Measurements from ENCODE around the gene EEPD1. TPM values are rescaled to one million over a fixed set of nuclear protein-coding genes. Genes with fewer than 3 reads are reported as not detected.
"Not testable (repeated sequence)": the region's sequence is repeated elsewhere in the genome, so short reads cannot be mapped to it uniquely, and the experiment has no call there.

The EEPD1 gene
- 11.4 TPM for total RNA-seq

- peak; percentile 100 for DNase-seq (ENCODE audit: low spot score)
These were observed at the start of gene EEPD1 for GRCh38 chr7:36152756-36153570. TSS of gene EEPD1 (plus strand) at chr7:36153254. CDS start at chr7:36154325, 1,071 bp downstream.

DNA sequence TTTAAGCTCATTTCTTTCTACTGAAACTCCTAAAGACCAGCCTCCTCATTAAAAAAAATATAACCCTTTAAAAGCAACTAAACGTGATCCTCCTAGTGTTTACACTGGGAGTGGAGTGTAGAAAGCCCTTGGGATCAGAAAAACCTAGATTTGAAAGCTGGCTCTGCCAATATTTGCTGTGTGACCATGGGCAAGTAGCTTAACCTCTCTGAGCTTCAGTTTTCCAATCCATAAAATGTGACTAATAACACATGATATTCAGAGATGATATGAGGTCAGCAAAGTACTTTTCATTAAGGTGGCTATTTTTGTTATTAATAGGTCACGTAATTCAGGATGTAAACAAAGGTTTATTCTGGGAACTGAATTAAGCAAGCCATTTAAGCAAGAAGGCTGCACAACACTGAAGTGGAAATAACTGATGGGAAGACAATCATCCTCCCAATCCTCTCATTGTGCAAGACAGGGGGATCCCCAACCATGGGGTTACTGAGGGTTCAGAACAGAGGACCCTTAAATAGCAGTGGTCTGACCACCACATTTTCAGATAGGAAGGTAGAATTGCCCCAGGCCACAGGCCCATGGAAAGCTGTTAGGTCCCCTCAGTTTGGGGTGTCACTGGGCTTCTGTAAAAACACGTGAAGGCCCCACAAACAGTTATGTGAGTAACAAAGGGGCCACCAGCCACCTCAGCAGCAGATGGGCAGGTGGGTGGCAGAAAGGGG lies 49.1 kb upstream of the EEPD1 start:
- no peak for DNase-seq (ENCODE audit: low spot score)

- not testable (repeated sequence) for DNase-seq (ENCODE audit: low spot score)
These were observed 45.8 kb upstream of the EEPD1 start for GRCh38 chr7:36106972-36107908.

- DNase-seq (ENCODE audit: low spot score), result no peak
These were observed 45.0 kb upstream of the EEPD1 start for GRCh38 chr7:36107926-36108631.

- DNase-seq (ENCODE audit: low spot score), result no peak
These were observed 43.9 kb upstream of the EEPD1 start for GRCh38 chr7:36109013-36109627.

- DNase-seq (ENCODE audit: low spot score), result no peak
These were observed 42.5 kb upstream of the EEPD1 start for GRCh38 chr7:36110584-36110983.

DNA sequence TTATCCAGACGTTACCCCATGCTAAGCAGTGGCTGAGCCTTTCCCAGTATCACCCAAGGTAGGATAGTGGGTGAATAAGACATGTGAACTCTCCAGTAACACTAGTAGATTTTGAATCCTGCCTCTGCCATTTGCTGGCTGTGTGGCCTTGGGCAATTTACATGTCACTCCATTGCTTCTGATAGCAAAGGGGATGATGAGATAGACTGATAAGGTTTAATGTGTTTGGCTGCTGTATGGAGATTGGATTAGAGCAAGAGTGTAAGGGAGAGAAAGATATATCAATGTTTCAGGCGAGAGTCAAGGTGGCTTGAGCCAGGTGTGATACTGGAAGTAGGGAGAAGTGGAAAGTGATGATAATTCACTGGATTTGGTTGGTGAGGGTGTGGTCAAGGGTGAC lies 40.1 kb upstream of the EEPD1 start:
- no peak for DNase-seq (ENCODE audit: low spot score)

GRCh38 chr7:36114355-36114754 lies 38.7 kb upstream of the EEPD1 start:
- DNase-seq (ENCODE audit: low spot score), result no peak

GRCh38 chr7:36115448-36116321 lies 37.4 kb upstream of the EEPD1 start:
- peak; percentile 77 for DNase-seq (ENCODE audit: low spot score)

DNA sequence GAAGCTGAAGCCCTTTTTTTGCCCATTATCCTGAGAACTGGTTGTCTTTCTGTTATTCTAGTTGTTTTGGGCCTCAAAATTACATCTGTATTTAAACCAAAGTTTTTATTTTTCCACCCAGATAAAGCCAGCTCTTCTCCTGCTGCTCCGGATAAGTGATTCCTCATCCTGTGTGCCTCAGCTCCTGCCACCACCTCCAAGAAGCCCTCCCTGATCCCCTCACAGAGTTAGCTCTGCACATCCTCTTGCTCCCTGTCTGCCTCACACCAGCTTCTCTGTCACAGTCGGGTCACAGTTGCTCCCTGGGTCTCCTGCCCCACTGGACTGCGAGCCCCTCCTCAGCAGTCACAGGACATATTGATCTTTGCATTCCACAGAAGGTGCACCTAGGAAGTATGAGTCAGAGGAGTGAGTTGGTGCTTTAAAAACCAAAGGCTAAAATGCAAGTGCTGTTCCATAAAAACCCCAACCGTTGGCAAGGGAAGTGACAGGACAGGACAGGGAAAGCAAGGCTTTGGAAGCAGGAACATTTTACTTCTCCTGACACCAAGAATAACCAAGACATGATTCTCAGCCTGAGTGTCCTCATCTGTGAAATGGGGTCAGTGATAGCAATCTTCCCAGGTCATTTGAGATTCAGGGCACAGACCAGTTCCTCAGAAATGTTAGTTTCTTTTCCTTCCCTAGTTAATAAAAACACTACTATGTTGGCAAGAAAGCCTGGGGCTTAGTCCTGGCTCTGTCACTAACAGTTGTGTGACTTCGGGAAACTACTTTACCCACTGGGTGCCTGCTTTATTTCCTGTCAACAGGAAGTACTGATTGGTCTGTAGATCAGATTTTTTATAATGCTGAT lies 36.5 kb upstream of the EEPD1 start:
- DNase-seq (ENCODE audit: low spot score), result no peak

GRCh38 chr7:36117203-36117840 lies 35.7 kb upstream of the EEPD1 start:
- DNase-seq (ENCODE audit: low spot score), result no peak

GRCh38 chr7:36118344-36118743 lies 34.7 kb upstream of the EEPD1 start:
- DNase-seq (ENCODE audit: low spot score), result no peak

DNA sequence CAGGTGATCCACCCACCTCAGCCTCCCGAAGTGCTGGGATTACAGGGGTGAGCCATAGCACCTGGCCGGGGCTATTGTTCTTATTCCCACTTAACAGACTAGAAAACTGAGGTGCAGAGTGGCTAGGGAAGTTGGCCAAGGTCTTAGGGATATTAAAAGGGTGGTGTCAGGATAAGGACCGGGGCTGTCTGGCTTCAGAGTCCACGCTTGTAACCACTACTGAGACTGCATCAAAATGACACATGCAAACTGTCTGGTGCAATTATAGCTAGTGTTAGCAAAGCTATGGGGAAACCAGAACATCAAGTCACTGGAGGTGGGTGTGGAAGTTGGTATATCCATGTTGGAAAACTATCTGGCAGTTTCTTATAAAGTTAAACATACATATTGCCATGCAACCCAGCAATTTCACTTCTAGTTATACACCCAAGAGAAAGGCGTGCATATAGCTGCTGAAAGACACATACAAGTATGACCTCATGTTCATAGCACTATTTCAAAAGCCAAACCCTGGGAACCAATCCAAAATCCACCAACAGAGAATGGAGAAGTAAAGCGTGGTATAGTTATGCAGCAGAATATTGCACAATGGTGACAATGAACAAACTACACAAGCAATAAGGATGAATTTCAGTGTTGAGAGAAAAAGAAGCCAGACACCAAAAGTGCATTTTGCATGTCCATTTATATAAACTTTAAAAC lies 33.9 kb upstream of the EEPD1 start:
- DNase-seq (ENCODE audit: low spot score), result peak; percentile 64

GRCh38 chr7:36119983-36120646 lies 32.9 kb upstream of the EEPD1 start:
- not testable (repeated sequence) for DNase-seq (ENCODE audit: low spot score)

DNA sequence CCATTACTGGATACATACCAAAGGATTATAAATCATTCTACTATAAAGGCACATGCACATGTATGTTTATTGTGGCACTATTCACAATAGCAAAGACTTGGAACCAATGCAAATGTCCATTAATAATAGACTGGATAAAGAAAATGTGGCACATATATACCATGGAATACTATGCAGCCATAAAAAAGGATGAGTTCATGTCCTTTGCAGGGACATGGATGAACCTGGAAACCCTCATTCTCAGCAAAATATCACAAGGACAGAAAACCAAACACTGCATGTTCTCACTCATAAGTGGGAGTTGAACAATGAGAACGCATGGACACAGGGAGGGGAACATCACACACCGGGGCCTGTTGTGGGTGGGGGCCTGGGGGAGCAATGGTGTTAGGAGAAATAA lies 27.4 kb upstream of the EEPD1 start:
- not testable (repeated sequence) for DNase-seq (ENCODE audit: low spot score)

DNA sequence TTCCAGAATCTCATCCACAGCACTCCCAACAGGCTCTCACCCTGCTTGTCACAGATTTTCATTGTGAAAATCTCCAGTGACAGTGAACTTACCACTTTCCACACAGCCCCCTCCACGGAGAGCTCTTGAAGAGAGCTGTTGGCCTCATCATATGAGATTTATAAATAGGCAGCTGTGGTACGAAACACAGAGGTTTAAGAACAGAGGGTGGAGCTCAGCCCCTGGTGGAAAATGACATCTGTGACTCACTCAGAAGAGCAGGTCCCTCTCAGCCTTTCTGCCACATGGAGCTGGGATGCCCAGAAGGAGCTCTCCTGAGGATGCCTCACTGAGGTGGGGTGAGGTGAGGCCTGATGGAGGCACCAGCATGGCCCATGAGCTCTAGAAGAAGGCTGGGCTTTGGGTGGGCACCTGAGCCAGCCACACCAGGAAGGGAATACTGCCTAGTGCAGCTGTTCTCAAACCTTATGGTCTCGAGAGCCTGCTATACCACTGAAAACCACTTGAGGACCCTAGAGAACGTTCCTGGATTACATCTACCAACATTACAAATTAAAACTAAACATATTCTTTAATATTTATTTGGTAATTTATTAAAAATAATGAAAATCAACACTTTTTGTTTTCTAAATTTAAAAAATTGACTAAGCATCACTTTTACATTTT lies 25.8 kb upstream of the EEPD1 start:
- DNase-seq (ENCODE audit: low spot score), result no peak

Measured in ureter (tissue), 1 donor.